GM12801 (cell line): Measurements from ENCODE around the gene IP6K2.

Source experiments
- CTCF ChIP-seq: IDR thresholded peaks from one replicate; pipeline ENCODE4 v1.5.1; 2011; ENCODE audit warnings: control low read depth; ENCODE audit not compliant: insufficient read length; ENCODE audit errors: extremely low read depth

IP6K2 gene

GRCh38 chr3:48727511-48727910 is 10.5 kb upstream of the IP6K2 start:
- TF ChIP-seq CTCF = no peak

- TF ChIP-seq CTCF = no peak
Observed at GRCh38 chr3:48723725-48724124, 6.7 kb upstream of the IP6K2 start.

DNA sequence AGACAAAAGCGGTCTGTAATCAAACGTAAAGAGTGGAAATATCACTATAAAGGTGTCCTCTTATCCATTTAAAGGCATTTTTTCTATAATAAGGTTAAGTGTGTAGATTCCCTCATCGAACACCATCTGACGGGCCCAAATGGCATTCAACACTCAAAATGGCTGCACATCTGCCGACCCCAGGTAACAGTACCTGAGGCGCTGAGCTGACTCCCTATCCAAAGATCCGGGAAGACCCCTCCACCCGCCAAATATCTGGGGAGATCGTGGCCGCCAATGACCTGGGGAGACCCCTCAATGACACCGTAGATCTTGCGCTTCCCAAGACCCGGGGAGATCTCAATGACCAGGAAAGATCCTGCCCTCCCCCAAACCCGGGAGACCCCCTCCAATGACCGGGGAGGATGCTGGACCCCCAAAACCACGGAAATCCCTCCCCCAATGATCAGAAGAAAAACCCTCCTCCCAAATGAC is 476 bp downstream of the IP6K2 start:
- no peak for TF ChIP-seq CTCF

DNA sequence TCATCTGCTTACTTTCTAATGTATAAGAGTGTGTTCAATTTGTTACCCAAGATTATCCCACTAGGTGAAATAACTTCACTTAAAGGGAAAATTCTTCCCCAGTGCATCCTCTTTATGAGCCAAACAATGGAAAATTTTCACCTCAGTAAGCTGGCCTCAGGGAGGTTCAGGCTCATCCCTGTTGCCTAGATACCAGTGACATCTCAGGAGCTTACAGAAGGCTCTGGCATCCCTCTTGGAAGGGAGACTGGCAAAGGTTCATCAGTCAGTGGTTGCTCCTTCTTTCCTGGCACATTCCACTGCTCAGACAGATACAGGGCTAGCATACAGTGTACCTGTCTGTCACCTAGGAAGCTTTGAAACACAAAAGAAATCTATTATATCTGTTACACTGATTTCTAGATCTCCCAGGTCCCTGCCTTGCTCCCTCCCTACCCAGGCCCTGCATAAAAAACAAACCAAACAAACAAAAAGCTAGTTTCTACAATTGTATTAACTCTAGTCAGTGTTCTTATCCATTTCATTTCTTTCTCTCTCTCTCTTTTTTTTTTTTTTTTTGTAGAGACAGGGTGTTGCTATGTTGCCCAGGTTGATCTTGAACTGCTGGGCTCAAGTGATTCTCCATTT is 1.7 kb downstream of the IP6K2 start:
- no peak for TF ChIP-seq CTCF

DNA sequence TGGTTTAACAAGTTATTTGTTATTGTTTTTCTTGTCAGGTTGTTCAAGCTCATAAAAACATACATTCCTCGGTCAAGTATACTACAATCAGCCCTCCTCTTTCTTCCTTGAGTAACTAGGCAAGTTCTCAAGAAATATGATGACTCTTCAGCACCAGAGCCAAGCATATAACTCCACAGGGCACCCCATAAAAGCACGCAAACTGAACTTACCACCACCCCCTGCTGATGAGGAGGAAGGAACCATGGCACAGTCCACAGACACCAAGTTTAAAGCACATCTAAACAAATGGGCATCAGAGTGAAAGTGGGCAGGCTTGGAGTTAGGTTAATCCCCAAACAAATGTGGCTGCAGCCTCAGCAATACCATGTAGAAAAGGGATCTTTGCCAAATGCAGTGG is 5.3 kb downstream of the IP6K2 start:
- TF ChIP-seq CTCF = no peak

DNA sequence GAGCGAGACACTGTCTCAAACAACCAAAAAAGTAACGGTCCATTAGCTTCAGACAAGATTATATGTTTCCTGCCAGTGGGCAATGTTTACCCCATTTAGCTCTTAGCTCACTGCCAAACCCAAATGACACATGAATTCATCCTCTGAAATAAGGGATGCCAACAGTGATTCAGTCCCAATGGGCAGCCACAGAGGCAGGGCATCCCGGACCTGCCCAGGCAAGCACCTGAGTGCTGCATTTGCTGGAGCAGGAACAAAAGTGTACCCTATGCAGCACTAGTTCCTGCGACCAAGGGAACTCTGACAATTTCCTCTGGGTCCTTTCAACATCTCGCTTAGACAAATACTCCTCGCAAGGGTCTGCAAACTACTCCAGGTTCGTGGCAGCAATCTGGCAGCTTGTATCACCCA is 8.0 kb downstream of the IP6K2 start:
- no peak for TF ChIP-seq CTCF

DNA sequence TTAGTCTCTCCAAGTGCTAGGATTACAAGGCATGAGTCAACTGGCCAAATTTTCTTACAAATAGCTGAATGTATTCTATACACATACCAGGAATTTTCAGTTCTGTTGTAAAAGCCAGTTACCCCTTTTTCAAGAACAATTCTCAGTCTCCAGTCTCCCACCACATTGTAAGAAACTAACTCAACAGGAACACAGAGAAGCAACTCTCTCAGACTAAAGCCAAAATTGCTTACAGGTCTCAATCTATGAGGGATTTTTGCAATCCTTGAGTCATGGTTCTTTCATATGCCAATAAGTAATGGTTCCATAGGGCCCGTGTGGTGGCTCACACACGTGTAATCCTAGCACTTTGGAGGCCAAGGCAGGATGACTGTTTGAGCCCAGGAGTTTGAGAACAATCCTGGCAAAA is 8.5 kb downstream of the IP6K2 start:
- TF ChIP-seq CTCF = no peak
